ENCODE results near the gene BSN. TPM values are rescaled to one million over a fixed set of nuclear protein-coding genes. Genes with fewer than 3 reads are reported as not detected.

The BSN gene
- total and polyA plus RNA-seq, 7 donors, result under 0.01 to 0.81 (median 0.61) TPM; not detected in 1

DNA sequence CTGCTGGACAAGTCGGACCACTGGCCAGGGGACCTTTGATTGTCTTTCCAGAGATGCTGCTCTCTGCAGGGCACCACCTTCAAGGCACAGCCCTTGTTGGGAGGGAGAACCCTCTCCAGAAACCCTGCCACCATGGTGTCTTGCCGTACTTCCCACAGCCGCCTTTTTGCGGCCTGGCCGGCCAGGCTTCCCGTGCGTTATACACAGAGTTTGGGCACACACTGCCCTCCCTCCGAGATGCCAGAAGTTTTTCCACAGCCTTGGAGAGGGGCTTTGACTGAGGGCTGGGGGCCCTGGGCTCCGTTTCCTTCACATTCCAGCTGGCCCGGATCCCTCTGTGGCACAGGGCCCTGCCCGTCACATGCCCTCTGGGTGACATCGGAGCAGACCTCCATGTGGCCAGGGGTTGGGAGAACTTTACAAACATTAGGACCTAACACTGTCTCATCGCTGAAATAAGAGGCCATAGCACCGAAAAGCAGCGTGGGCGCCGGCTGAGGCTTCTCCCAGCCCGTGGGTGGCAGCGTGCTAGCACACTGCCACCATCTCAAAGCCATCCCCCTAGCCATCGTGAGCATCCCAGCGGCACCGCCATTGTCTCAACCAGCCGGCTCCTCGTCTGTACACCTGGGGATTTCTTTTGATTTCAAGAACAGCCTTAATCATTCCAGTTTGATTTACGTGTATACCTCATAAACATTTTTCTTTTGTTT lies 113.6 kb downstream of the BSN start:
- Histone ChIP-seq H3K36me3 (no peaks in the 10 kb centered on the region), H3K4me3 (no peak overlapping the region), H3K9me3 (no peaks in the 10 kb centered on the region), H3K27me3 (peaks cover 0 to 56% (median 24%) of the 10 kb centered on the region in 3 donors), H3K27ac (no peak overlapping the region), H3K4me1 (no peaks in the 10 kb centered on the region)
- intact Hi-C loops (cut with DNase I), result no loop called here
- 64 to 80% methylated on average over 25 of the region's 25 CpGs for WGBS, 2 donors
- TF ChIP-seq CTCF (IDR thresholded peaks at IDR 0.05), result no peak
- no peak for DNase-seq

DNA sequence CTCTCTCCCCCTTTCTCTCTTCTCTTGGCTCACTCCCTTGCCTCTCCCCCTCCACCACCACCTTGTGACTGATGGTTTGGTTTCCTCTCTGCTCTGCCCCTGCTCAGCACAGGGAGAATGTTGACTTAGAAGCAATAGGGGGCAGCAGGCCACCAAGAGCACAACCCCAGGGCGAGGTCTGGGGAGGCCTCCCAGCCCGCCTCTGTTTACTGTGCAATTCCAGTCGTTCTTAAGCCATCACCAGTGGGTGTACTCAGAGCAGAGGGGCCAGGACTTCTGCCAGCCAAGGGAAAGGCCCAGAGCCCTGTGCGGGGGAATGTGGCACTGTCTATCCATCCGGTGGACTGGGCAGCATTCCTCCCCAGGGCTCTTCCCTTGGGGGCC lies 114.1 kb downstream of the BSN start:
- H3K27ac ChIP-seq, result no peak overlapping the region
- H3K27me3 ChIP-seq, result peaks cover 0 to 50% (median 21%) of the 10 kb centered on the region in 3 donors
- intact Hi-C loops (cut with DNase I), result no loop called here
- peaks cover 0 to 4% (median 4%) of the 10 kb centered on the region in 4 donors for H3K4me1 ChIP-seq
- no peak overlapping the region for H3K4me3 ChIP-seq
- TF ChIP-seq EP300 (IDR thresholded peaks at IDR 0.05) (no peak), POLR2AphosphoS5 (IDR thresholded peaks at IDR 0.05) (no peak), CTCF (IDR thresholded peaks at IDR 0.05) (no peak), POLR2A (IDR thresholded peaks at IDR 0.05) (no peak)
- H3K36me3 ChIP-seq, result no peaks in the 10 kb centered on the region
- H3K9me3 ChIP-seq, result no peaks in the 10 kb centered on the region
- DNase-seq, result no peak
- 8 to 46% methylated on average over 5 of the region's 5 CpGs for WGBS, 2 donors

- Histone ChIP-seq H3K27me3 (peaks cover 0 to 46% (median 16%) of the 10 kb centered on the region in 3 donors), H3K36me3 (no peaks in the 10 kb centered on the region), H3K9me3 (no peaks in the 10 kb centered on the region), H3K4me1 (peaks cover 0 to 7% (median 6%) of the 10 kb centered on the region in 4 donors), H3K4me3 (no peak overlapping the region), H3K27ac (no peak overlapping the region)
- no peak for TF ChIP-seq EP300 (IDR thresholded peaks at IDR 0.05)
- TF ChIP-seq CTCF (IDR thresholded peaks at IDR 0.05), result no peak
- TF ChIP-seq POLR2A (IDR thresholded peaks at IDR 0.05), result no peak
- DNase-seq, result no peak
- intact Hi-C loops (cut with DNase I), result no loop called here
- 20 to 67% methylated on average over 5 of the region's 5 CpGs for WGBS, 2 donors
Measured at GRCh38 chr3:49668861-49669260, 114.6 kb downstream of the BSN start.

DNA sequence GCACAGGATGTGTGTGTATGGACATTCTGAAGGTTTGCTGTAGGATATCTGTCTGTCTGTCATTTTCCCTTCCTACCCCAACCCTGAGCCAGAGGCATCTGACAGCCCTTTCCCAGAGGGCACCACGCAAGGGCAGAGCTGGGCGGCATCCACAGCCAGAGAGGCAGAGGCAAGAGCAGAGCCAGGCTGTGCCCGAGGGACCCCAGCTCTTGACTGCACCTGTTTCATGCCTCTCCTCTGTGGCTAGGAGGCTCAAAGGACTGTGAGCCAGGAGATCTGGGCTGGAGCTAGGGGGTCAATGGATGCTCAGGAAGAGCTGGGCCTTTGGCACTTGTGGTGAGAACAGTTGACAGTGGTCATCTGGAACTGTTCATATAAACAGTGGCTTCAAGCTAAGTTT lies 115.1 kb downstream of the BSN start:
- Histone ChIP-seq H3K4me1 (peaks cover 0 to 8% (median 6%) of the 10 kb centered on the region in 4 donors), H3K27me3 (peaks cover 0 to 41% (median 16%) of the 10 kb centered on the region in 3 donors)

DNA sequence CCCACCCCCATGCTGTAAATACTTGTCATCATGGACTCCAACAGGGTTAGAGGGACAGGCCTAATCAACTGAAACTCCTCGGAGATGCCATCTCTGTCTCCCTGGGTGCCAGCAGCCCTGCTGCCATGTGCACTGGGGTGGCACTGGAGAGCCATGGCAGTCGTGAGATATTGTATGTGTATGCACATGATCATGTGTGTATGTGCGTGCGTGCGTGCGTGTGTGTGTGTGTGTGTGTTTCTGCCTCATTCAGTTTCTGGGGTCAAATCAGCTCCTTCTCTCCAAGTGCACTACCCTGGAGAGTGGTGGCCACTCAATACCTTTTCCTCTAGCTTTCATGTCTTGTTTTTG lies 116.6 kb downstream of the BSN start:
- no peak overlapping the region for H3K27ac ChIP-seq
- H3K27me3 ChIP-seq, result peaks cover 0 to 25% (median 16%) of the 10 kb centered on the region in 3 donors
- no peaks in the 10 kb centered on the region for H3K9me3 ChIP-seq
- intact Hi-C loops (cut with DNase I), result loop anchor here (1.0 to 5.0 kb wide), 2 partner anchors 132 to 244 kb away; partner anchors contain the start of gene NICN1
- TF ChIP-seq POLR2A (IDR thresholded peaks at IDR 0.05) (no peak), POLR2AphosphoS5 (IDR thresholded peaks at IDR 0.05) (no peak), CTCF (IDR thresholded peaks at IDR 0.05) (no peak), EP300 (IDR thresholded peaks at IDR 0.05) (no peak)
- no peak for DNase-seq
- H3K36me3 ChIP-seq, result peaks cover 0 to 4% (median 1%) of the 10 kb centered on the region in 4 donors
- no peak overlapping the region for H3K4me3 ChIP-seq
- H3K4me1 ChIP-seq, result peaks cover 0 to 21% (median 20%) of the 10 kb centered on the region in 4 donors
- 66% methylated on average over 6 of the region's 6 CpGs for WGBS, 2 donors

More for the DNA sequence above, 115.1 kb downstream of the BSN start:
- 41 to 79% methylated on average over 3 of the region's 3 CpGs for WGBS, 2 donors
- intact Hi-C loops (cut with DNase I), result no loop called here
- no peak overlapping the region for H3K27ac ChIP-seq
- no peak overlapping the region for H3K4me3 ChIP-seq
- TF ChIP-seq EP300 (IDR thresholded peaks at IDR 0.05), result no peak
- no peaks in the 10 kb centered on the region for H3K9me3 ChIP-seq
- no peak for DNase-seq
- H3K36me3 ChIP-seq, result no peaks in the 10 kb centered on the region
